ENCODE results near the gene CAV3. TPM values are rescaled to one million over a fixed set of nuclear protein-coding genes. Genes with fewer than 3 reads are reported as not detected.
A peak's percentile ranks its signal among the peaks of the same experiment; 100 is the strongest.

The CAV3 gene
- total and polyA plus RNA-seq, 7 donors, result 20.5 to 71.1 (median 49.3) TPM

DNA sequence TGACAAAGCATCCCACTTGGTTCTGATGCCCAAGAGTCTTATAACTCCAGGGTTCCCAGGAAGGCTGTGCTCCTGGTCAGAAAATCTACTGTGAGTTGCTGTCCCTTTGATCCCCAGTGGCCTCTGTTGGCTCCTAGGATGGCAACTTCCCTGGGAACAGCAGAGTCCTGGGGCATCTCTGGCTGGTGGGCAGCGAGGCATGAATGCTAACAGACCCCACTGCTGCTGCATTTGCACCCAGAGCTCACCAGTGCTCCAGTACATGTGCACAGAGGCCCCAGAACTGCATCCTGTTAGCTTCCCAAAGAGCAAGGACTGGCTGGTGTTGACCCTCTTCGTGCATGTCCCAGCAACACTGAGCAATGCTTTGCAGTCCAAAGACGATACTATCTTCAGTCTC lies 15.7 kb downstream of the CAV3 start:
- peaks cover 0 to 24% of the 10 kb centered on the region in 2 donors for H3K36me3 ChIP-seq (ENCODE audit: insufficient read depth in 1 of 2, low read depth in 1 of 2)
- WGBS, 3 donors, result 60 to 96% (median 87%) methylated on average over 3 of the region's 3 CpGs
- H3K27me3 ChIP-seq (ENCODE audit: insufficient read depth in 3 of 3, low read length in 2 of 3), result no peaks in the 10 kb centered on the region
- ATAC-seq (no peak), DNase-seq (no peak)
- H3K4me1 ChIP-seq, result no peaks in the 10 kb centered on the region
- H3K4me3 ChIP-seq, result no peak overlapping the region
- no peak overlapping the region for H3K27ac ChIP-seq
- TF ChIP-seq, protein P1, sequence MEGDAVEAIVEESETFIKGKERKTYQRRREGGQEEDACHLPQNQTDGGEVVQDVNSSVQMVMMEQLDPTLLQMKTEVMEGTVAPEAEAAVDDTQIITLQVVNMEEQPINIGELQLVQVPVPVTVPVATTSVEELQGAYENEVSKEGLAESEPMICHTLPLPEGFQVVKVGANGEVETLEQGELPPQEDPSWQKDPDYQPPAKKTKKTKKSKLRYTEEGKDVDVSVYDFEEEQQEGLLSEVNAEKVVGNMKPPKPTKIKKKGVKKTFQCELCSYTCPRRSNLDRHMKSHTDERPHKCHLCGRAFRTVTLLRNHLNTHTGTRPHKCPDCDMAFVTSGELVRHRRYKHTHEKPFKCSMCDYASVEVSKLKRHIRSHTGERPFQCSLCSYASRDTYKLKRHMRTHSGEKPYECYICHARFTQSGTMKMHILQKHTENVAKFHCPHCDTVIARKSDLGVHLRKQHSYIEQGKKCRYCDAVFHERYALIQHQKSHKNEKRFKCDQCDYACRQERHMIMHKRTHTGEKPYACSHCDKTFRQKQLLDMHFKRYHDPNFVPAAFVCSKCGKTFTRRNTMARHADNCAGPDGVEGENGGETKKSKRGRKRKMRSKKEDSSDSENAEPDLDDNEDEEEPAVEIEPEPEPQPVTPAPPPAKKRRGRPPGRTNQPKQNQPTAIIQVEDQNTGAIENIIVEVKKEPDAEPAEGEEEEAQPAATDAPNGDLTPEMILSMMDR (IDR thresholded peaks at IDR 0.05), result no peak
- H3K9me3 ChIP-seq, result no peaks in the 10 kb centered on the region
- intact Hi-C loops (cut with DNase I), result no loop called here

DNA sequence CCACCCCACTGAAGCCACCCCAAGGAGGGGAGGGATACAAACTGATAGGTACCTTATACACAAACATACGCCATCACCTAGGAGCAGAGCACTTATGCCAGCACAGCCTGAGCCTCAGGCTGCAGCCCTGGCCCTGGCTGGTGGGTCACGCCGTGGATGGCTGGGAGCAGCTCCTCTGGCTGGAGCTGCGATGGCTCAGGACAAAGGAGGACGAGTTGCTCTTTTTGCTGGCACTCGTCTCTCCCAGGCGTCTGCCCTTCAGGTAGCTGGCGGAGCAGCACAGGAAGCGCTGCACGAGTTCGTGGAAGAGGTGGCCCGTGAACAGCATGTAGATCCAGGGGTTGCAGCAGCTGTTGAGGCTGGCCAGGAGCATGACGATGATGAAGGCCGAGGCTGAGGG lies 19.2 kb downstream of the CAV3 start:
- H3K4me3 ChIP-seq, result no peak overlapping the region
- TF ChIP-seq, protein P1 (IDR thresholded peaks at IDR 0.05), result no peak
- DNase-seq, result no peak
- intact Hi-C loops (cut with DNase I), result no loop called here
- H3K27ac ChIP-seq, result no peak overlapping the region
- no peak for ATAC-seq
- peaks cover 7% of the 10 kb centered on the region for H3K4me1 ChIP-seq
- H3K27me3 ChIP-seq (ENCODE audit: insufficient read depth in 3 of 3, low read length in 2 of 3), result no peaks in the 10 kb centered on the region
- no peaks in the 10 kb centered on the region for H3K9me3 ChIP-seq
- WGBS, 3 donors, result 71 to 80% (median 78%) methylated on average over 14 of the region's 14 CpGs
- peaks cover 0 to 4% of the 10 kb centered on the region in 2 donors for H3K36me3 ChIP-seq (ENCODE audit: insufficient read depth in 1 of 2, low read depth in 1 of 2)

DNA sequence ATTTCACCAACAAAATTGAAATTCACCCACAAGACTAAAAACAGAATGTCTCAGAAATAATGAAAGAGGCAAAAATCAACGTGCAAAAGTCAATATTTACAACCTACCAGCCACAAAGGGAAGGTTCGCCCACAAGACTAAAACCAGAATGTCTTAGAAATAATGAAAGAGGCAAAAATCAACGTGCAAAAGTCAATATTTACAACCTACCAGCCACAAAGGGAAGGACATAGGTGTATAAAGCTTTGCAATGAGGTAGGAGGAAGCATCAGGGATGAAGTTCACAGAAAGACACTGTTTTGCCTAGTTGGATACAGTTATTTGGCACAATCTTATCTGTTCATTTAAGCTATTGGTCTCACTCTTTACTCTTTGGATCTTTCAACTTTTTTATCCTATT lies 21.5 kb downstream of the CAV3 start:
- TF ChIP-seq, protein P1 (IDR thresholded peaks at IDR 0.05), result no peak
- 62 to 67% (median 62%) methylated on average over 3 of the region's 3 CpGs for WGBS, 3 donors

GRCh38 chr3:8755564-8756237 lies 22.1 kb downstream of the CAV3 start:
- no peak overlapping the region for H3K4me3 ChIP-seq
- H3K27me3 ChIP-seq (ENCODE audit: insufficient read depth in 3 of 3, low read length in 2 of 3), result no peaks in the 10 kb centered on the region
- peaks cover 0 to 4% of the 10 kb centered on the region in 2 donors for H3K36me3 ChIP-seq (ENCODE audit: insufficient read depth in 1 of 2, low read depth in 1 of 2)
- peaks cover 29% of the 10 kb centered on the region for H3K4me1 ChIP-seq
- TF ChIP-seq, protein P1 (IDR thresholded peaks at IDR 0.05), result no peak
- ATAC-seq (no peak), DNase-seq (no peak)
- H3K9me3 ChIP-seq, result no peaks in the 10 kb centered on the region
- WGBS, 3 donors, result 75 to 87% (median 79%) methylated on average over 6 of the region's 6 CpGs
- H3K27ac ChIP-seq, result no peak overlapping the region
- intact Hi-C loops (cut with DNase I), result no loop called here

More for the DNA sequence above, 21.5 kb downstream of the CAV3 start:
- ATAC-seq (no peak), DNase-seq (no peak)
- H3K4me1 ChIP-seq, result peaks cover 23% of the 10 kb centered on the region
- H3K27me3 ChIP-seq (ENCODE audit: insufficient read depth in 3 of 3, low read length in 2 of 3), result no peaks in the 10 kb centered on the region
- H3K4me3 ChIP-seq, result no peak overlapping the region
- H3K36me3 ChIP-seq (ENCODE audit: insufficient read depth in 1 of 2, low read depth in 1 of 2), result peaks cover 0 to 4% of the 10 kb centered on the region in 2 donors
- H3K27ac ChIP-seq, result no peak overlapping the region
- no peaks in the 10 kb centered on the region for H3K9me3 ChIP-seq
- intact Hi-C loops (cut with DNase I), result no loop called here

DNA sequence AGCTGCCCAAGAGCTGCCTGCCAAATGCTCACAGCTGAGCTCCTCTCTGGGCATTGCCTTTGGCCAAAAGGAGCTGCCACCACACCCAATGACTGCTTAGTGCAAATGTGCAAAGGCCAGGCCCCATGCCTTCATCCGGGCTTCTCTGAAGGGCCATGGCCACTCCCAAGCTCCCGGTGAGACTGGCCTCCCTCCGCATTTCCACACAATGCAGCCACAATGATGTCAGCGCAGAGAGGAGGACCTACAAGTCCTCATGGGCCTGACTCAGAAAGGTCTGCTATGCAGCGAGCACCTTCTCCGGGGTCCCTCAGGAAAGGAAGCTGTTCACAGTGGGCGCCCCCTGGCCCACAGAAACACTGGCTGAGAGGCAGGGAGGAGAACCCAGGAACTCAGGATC lies 23.1 kb downstream of the CAV3 start:
- no peaks in the 10 kb centered on the region for H3K9me3 ChIP-seq
- no peak overlapping the region for H3K27ac ChIP-seq
- no peak overlapping the region for H3K4me3 ChIP-seq
- peaks cover 0 to 4% of the 10 kb centered on the region in 2 donors for H3K36me3 ChIP-seq (ENCODE audit: insufficient read depth in 1 of 2, low read depth in 1 of 2)
- no peaks in the 10 kb centered on the region for H3K27me3 ChIP-seq (ENCODE audit: insufficient read depth in 3 of 3, low read length in 2 of 3)
- intact Hi-C loops (cut with DNase I), result no loop called here
- peaks cover 30% of the 10 kb centered on the region for H3K4me1 ChIP-seq
- ATAC-seq (peak in 2 of 4 donors; percentile 8 to 16), DNase-seq (no peak)
- WGBS, 3 donors, result 67 to 82% (median 67%) methylated on average over 7 of the region's 7 CpGs
- TF ChIP-seq, protein P1 (IDR thresholded peaks at IDR 0.05), result no peak

Measured in psoas muscle (tissue), 8 donors.